ENCODE data around the gene CSNK1G3.
"Not testable (repeated sequence)": the region's sequence is repeated elsewhere in the genome, so short reads cannot be mapped to it uniquely, and the experiment has no call there.

CSNK1G3 gene

GRCh38 chr5:123636006-123636405 is 124.0 kb downstream of the CSNK1G3 start:
- no peaks in the 10 kb centered on the region for H3K36me3 Mint-ChIP-seq
- H3K9me3 Mint-ChIP-seq, result peaks cover 3% of the 10 kb centered on the region
- H3K4me3 Mint-ChIP-seq, result no peak overlapping the region
- DNase-seq (ENCODE audit: low spot score in 2 of 2), result no peak
- ATAC-seq, result no peak
- H3K4me1 Mint-ChIP-seq, result no peaks in the 10 kb centered on the region
- no peak overlapping the region for H3K27ac Mint-ChIP-seq

- not testable (repeated sequence) for H3K9me3 Mint-ChIP-seq; DNase-seq (ENCODE audit: low spot score in 2 of 2); H3K4me1 Mint-ChIP-seq; ATAC-seq; H3K36me3 Mint-ChIP-seq; H3K4me3 Mint-ChIP-seq; H3K27ac Mint-ChIP-seq
These were observed 125.1 kb downstream of the CSNK1G3 start for GRCh38 chr5:123637028-123637427.

GRCh38 chr5:123639244-123639643 is 127.3 kb downstream of the CSNK1G3 start:
- H3K9me3 Mint-ChIP-seq, result no peaks in the 10 kb centered on the region
- H3K4me3 Mint-ChIP-seq, result no peak overlapping the region
- H3K27ac Mint-ChIP-seq, result no peak overlapping the region
- H3K4me1 Mint-ChIP-seq, result no peaks in the 10 kb centered on the region
- ATAC-seq, result no peak
- no peaks in the 10 kb centered on the region for H3K36me3 Mint-ChIP-seq
- DNase-seq (ENCODE audit: low spot score in 2 of 2), result no peak

GRCh38 chr5:123645024-123645603 is 133.1 kb downstream of the CSNK1G3 start:
- H3K4me1 Mint-ChIP-seq, result no peaks in the 10 kb centered on the region
- no peak overlapping the region for H3K4me3 Mint-ChIP-seq
- ATAC-seq, result no peak
- H3K27ac Mint-ChIP-seq, result no peak overlapping the region
- H3K36me3 Mint-ChIP-seq, result no peaks in the 10 kb centered on the region
- DNase-seq (ENCODE audit: low spot score in 2 of 2), result no peak
- no peaks in the 10 kb centered on the region for H3K9me3 Mint-ChIP-seq

DNA sequence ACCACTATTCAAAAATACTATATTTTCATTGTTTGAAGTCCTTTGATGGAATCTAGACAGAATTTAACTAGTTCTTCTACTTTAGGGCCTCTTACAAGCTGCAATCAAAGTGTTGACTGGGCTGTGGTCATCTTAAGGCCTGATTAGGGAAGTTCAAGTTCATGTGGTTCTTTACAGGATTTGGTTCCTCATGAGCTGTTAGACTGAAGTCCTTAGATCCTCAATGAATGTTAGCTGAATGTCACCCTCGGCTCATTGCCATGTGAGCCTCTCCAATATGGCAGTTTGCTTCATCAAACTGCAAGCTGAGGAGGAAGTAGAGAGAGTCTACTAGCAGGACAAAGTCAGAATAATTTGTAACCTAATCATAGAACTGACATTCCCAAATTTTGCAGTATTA is 135.1 kb downstream of the CSNK1G3 start:
- no peak for ATAC-seq
- Mint-ChIP-seq H3K9me3 (no peaks in the 10 kb centered on the region), H3K4me3 (no peak overlapping the region), H3K4me1 (no peaks in the 10 kb centered on the region), H3K27ac (no peak overlapping the region), H3K36me3 (no peaks in the 10 kb centered on the region)
- no peak for DNase-seq (ENCODE audit: low spot score in 2 of 2)

GRCh38 chr5:123651234-123651633 is 139.3 kb downstream of the CSNK1G3 start:
- Mint-ChIP-seq H3K27ac (no peak overlapping the region), H3K4me3 (no peak overlapping the region), H3K4me1 (no peaks in the 10 kb centered on the region), H3K9me3 (no peaks in the 10 kb centered on the region), H3K36me3 (no peaks in the 10 kb centered on the region)
- ATAC-seq, result no peak
- no peak for DNase-seq (ENCODE audit: low spot score in 2 of 2)

DNA sequence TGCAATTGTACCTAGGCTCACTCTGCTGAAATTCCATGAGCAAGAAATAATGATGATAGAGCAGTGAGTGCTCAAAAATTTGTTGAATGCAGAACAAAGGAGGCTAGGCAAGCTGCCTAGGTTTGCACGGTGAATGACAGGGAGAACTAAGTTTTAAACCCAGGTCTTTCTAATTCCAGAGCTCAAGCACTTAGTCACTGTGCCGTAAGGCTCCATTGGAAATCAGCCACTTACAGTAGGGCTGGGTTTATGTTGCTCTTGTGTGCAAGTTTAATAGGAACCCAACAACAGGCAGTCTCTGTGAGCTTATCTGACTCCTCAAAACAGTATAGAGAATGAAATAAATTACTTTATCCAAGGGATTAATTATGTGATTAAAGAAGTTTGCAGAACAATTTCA is 147.0 kb downstream of the CSNK1G3 start:
- H3K36me3 Mint-ChIP-seq, result no peaks in the 10 kb centered on the region
- no peak overlapping the region for H3K27ac Mint-ChIP-seq
- no peaks in the 10 kb centered on the region for H3K4me1 Mint-ChIP-seq
- H3K4me3 Mint-ChIP-seq, result no peak overlapping the region
- DNase-seq (ENCODE audit: low spot score in 2 of 2) (no peak), ATAC-seq (no peak)
- H3K9me3 Mint-ChIP-seq, result no peaks in the 10 kb centered on the region

DNA sequence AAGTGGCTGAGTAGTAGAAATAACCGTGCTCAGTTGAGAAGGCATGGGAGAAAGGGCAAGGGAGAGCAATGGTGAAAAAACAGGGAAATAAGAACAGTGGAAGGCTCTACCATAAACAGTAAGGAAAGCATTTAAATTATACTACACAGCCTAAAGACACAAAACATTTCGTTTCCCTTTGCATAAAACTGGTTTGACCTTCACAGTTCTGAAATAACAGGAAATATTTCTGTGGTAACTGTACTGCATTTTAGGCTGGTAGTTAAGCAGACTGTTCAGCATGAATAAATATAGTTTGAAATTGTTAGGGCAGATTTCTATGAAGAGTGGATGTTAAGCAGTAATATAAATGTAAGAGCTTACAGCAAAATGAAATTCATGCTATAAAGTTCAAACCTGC is 147.5 kb downstream of the CSNK1G3 start:
- Mint-ChIP-seq H3K9me3 (no peaks in the 10 kb centered on the region), H3K36me3 (no peaks in the 10 kb centered on the region), H3K27ac (no peak overlapping the region), H3K4me1 (no peaks in the 10 kb centered on the region), H3K4me3 (no peak overlapping the region)
- ATAC-seq, result no peak
- no peak for DNase-seq (ENCODE audit: low spot score in 2 of 2)

DNA sequence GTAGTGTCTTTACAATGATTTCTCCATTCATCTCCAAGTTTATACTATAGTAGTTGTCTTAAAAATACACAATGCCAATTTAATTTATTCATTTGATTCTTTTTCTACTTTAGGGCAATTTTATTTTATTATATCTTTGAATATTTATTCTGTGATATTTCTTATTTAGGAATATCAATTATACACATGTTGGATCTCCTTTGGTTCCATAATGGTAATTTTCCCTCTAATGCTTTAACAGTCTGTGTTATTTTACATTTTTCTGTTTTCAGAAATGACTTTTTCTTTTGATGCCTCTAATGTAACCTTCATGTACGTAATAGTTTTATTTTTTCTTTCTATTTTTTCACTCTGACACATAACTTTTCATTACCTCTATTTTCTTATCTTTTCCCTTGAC is 153.0 kb downstream of the CSNK1G3 start:
- no peaks in the 10 kb centered on the region for H3K36me3 Mint-ChIP-seq

DNA sequence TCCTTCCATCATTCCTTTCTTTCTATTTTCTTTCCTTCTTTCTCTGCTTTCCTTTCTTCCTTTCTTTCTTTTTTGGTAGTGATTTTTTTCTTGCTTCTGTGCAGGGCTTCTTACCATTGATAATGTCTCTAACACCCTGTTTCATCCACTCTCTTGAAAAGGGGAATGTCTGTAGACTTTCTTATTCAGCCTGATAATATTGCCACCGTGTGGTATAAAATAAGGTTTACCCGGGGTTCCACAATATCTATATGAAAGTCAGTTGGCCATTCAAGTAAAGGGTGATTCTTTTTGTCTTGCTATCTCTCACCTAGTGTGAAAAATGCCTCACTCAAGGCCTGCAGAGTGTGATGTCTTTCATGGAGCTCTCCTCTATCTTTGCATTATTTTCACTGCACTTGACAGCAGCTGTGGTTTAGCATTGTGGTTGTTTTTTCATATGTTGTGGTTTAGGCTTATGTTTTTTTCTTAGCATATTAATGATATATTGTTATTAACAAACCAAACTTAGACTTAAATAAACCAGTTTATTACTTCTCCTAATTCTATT is 153.9 kb downstream of the CSNK1G3 start:
- Mint-ChIP-seq H3K9me3 (peaks cover 7% of the 10 kb centered on the region), H3K4me3 (no peak overlapping the region), H3K36me3 (no peaks in the 10 kb centered on the region), H3K4me1 (peaks cover 6% of the 10 kb centered on the region), H3K27ac (no peak overlapping the region)
- DNase-seq (ENCODE audit: low spot score in 2 of 2) (no peak), ATAC-seq (no peak)

More for the DNA sequence above, 153.0 kb downstream of the CSNK1G3 start:
- H3K4me3 Mint-ChIP-seq, result no peak overlapping the region
- no peak for ATAC-seq
- no peak for DNase-seq (ENCODE audit: low spot score in 2 of 2)
- peaks cover 6% of the 10 kb centered on the region for H3K4me1 Mint-ChIP-seq
- H3K9me3 Mint-ChIP-seq, result peaks cover 7% of the 10 kb centered on the region
- H3K27ac Mint-ChIP-seq, result no peak overlapping the region

Data from stimulated activated effector memory CD8-positive, alpha-beta T cell treated with anti-CD3 and anti-CD28 coated beads, Interleukin-12 subunit alpha, Interleukin-12 subunit beta, amount 100 ng/mL, for 72 hours (primary cell).